ENCODE data around the gene PRKAR2A.

Gene PRKAR2A

DNA sequence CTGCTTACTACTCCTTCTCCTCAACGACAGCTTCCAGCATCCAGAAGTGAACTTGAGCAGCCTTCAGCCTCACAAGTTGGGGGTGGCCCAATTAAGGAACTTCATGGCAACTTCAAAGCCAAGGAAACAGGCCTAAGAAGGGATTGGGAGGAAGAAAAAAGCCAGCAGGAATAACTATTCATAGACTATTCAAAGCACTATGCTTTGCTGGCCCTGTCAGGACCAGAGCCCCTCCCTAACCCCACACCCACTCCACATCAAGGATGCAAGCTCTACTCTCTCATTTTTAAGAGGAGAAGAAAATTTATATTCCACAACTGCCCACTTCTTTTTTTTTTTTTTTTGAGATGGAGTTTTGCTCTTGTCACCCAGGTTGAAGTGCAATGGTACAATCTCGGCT lies 10.0 kb upstream of the PRKAR2A start:
- no peak for DNase-seq (ENCODE audit: low read depth)
- H3K4me3 ChIP-seq (ENCODE audit: low read depth, low read length), result no peak overlapping the region
- TF ChIP-seq, protein P1, sequence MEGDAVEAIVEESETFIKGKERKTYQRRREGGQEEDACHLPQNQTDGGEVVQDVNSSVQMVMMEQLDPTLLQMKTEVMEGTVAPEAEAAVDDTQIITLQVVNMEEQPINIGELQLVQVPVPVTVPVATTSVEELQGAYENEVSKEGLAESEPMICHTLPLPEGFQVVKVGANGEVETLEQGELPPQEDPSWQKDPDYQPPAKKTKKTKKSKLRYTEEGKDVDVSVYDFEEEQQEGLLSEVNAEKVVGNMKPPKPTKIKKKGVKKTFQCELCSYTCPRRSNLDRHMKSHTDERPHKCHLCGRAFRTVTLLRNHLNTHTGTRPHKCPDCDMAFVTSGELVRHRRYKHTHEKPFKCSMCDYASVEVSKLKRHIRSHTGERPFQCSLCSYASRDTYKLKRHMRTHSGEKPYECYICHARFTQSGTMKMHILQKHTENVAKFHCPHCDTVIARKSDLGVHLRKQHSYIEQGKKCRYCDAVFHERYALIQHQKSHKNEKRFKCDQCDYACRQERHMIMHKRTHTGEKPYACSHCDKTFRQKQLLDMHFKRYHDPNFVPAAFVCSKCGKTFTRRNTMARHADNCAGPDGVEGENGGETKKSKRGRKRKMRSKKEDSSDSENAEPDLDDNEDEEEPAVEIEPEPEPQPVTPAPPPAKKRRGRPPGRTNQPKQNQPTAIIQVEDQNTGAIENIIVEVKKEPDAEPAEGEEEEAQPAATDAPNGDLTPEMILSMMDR (IDR thresholded peaks at IDR 0.05; ENCODE audit: low read depth, low read length, missing control alignments), result no peak

- TF ChIP-seq, protein P1 (IDR thresholded peaks at IDR 0.05; ENCODE audit: low read depth, low read length, missing control alignments), result no peak
- no peak overlapping the region for H3K4me3 ChIP-seq (ENCODE audit: low read depth, low read length)
- DNase-seq (ENCODE audit: low read depth), result no peak
Observed at GRCh38 chr3:48856469-48856868, 8.8 kb upstream of the PRKAR2A start.

DNA sequence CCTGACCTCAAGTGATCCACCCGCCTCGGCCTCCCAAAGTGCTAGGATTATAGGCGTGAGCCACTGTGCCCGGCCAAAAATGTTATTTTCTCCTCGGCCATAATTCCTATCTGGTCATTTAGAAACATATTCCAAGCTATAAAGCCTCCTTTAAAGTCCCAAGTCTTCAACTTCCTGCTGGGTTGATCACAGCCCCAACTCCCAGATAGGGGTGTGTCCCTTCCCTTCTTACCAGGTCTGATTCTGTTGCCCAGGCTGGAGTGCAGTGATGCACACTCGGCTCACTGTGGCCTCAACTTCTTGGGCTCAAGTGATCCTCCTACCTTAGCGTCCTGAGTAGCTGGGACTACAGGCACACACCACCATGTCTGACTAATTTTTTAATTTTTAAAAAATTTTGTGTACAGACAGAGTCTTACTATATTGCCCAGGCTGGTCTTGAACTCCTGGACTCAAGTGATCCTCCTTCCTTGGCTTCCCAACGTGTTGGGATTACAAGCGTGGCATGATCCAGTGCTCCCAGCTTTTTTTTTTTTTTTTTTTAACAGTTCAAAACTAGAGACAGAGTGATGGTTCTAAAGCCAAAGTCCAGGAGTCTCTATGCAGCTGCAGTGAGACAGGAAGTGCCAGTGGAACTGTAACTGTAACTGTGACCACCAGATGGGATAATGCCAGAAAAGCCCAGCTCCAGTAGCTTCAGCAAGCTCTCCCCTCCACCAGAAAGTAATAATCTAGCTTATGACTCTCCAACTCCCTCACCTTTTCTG lies 8.2 kb upstream of the PRKAR2A start:
- no peak for DNase-seq (ENCODE audit: low read depth)
- no peak overlapping the region for H3K4me3 ChIP-seq (ENCODE audit: low read depth, low read length)
- TF ChIP-seq, protein P1 (IDR thresholded peaks at IDR 0.05; ENCODE audit: low read depth, low read length, missing control alignments), result no peak

GRCh38 chr3:48852151-48852550 lies 4.5 kb upstream of the PRKAR2A start:
- H3K4me3 ChIP-seq (ENCODE audit: low read depth, low read length), result no peak overlapping the region
- no peak for DNase-seq (ENCODE audit: low read depth)
- TF ChIP-seq, protein P1 (IDR thresholded peaks at IDR 0.05; ENCODE audit: low read depth, low read length, missing control alignments), result no peak

DNA sequence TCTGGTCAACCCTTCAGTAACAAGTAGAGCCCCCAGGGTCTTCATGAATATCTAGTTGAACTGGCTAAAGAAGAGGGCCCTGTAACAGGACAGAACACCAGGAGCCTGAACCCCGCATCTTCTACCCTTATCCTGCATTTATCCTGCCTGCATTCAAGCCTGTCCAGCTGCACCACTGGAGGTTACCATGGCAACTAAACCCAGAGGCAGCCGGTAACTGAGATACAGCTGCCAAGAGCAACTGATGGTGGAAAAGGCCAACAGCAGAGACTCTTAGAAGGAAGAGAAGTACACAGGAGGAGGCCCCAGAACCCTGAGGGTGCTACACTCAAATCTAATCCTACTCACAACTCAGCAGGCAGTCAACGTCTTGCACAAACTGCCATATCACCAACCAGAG lies 3.7 kb upstream of the PRKAR2A start:
- TF ChIP-seq, protein P1 (IDR thresholded peaks at IDR 0.05; ENCODE audit: low read depth, low read length, missing control alignments), result no peak
- H3K4me3 ChIP-seq (ENCODE audit: low read depth, low read length), result no peak overlapping the region
- no peak for DNase-seq (ENCODE audit: low read depth)

- no peak for DNase-seq (ENCODE audit: low read depth)
- TF ChIP-seq, protein P1 (IDR thresholded peaks at IDR 0.05; ENCODE audit: low read depth, low read length, missing control alignments), result no peak
- no peak overlapping the region; the same call in 1 of the 2 replicates for H3K4me3 ChIP-seq (ENCODE audit: low read depth, low read length)
Observed at GRCh38 chr3:48848816-48849515, 1.3 kb upstream of the PRKAR2A start.

Measured in GM12864 (cell line).